C1 segment of cervical spinal cord (tissue), 14 donors: ENCODE measurements around the gene CIRBP.
A peak's percentile ranks its signal among the peaks of the same experiment; 100 is the strongest.

Experiments
- DNase-seq, 14 donors: peaks; one replicate each; lab custom pipeline; 2025; lab: John Stamatoyannopoulos, UW

The CIRBP gene

DNA sequence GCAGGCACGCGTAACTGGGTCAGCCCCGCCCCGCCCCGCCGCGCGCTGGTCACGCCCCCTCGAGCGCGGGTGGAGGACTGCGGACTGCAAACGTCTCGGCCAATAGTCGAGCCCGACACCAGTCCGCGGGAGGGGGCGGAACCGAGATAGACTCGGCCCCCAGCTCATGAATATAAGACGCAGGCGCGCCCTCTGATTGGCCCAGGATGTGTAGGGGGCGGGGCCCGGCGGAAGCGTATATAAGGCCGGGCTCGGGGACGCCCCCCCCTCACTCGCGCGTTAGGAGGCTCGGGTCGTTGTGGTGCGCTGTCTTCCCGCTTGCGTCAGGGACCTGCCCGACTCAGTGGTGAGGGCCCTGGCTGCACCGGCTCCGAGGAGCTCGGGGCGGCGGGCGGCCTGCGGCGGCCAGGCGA is at the start of gene CIRBP:
Gene CIRBP, plus strand, starts transcription at position 268 of the 413 bp plus-strand sequence. CDS start 1,602 bp downstream, outside the sequence.
- peak; percentile 85 to 99 (median 96) for DNase-seq

DNA sequence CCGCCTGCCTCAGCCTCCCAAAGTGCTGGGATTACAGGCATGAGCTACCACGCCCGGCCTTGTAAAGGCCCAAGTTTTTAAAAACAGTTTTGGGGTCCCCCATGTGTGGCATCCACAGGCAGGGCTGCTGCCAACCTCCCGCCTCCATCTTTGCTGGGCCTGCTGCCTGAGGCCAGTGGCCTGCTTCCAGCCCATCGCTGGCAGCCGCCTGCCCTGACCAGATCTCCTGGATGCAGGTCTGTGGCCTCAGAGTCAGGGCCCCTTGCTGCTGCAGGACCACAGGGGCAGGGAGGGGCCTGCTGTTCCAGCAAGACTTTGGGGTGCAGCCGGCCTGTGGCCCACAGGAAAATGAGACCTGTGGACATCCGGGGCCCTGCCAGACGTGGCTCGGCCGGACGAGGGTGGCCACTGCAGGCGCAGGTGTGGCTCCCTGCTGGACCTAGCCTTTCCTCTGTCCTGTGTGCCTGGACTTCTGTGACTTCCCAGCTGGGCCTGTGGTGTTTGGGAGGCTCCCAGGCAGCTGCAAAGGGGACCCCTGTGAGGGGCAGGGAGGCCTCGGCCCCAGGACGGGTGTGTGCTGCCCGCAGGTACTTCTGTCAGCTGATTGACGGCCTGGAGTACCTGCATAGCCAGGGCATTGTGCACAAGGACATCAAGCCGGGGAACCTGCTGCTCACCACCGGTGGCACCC is 49.2 kb upstream of the CIRBP start:
- peak in 1 of 14 donors; percentile 34 for DNase-seq

DNA sequence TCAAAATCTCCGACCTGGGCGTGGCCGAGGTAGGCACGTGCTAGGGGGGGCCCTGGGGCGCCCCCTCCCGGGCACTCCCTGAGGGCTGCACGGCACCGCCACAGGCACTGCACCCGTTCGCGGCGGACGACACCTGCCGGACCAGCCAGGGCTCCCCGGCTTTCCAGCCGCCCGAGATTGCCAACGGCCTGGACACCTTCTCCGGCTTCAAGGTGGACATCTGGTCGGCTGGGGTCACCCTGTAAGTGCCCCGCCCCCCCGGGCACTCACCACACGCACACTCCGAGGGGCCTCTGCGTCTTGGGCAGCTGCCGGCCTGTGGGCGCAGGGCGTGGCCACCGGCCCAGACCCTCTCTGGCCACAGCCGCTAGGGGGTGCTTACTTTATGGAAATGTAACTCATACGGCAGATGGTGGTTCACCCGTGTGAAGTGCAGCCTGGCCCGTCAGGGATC is 48.6 kb upstream of the CIRBP start:
- DNase-seq: no peak

DNA sequence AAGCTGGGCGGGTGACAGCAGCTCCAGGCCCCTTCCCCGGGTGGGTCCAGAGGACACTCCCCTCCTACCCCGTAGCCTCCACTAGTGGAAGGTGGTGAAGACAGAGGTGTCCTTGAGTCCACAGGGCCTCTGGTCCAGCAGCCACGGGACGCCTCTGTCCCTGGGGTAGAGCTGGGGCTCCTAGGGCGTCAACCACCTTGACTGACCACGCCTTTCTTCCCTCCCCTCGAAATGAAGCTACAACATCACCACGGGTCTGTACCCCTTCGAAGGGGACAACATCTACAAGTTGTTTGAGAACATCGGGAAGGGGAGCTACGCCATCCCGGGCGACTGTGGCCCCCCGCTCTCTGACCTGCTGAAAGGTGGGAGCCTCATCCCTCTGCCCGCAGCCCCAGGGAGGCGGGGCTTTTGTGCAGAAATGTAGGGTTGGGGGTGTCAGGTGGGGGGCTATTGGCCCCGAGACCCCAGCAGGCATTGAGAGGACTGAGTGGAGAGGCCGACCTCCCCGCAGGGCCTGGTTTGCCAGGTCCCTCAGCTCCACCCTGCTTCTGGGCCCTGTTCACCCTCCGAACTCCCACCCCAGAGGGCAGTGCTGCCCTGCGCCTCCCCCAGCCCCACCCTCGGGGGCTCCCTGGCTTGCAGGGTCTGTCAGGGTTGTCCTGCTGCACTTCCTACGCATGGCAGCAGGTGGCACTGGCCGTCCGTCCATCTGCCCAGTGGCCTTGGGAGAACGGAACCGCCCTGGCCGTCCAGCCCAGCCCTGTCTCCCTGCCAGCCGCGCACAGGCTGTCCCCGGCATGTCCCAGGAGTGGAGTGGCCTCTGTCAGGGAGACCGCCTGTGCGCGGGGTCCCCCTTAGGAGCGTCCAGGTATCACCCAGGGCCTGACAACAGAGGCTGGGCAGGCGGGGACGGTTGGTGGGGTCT is 47.9 kb upstream of the CIRBP start:
- DNase-seq: peak in 10 of 14 donors; percentile 12 to 77 (median 44)

DNA sequence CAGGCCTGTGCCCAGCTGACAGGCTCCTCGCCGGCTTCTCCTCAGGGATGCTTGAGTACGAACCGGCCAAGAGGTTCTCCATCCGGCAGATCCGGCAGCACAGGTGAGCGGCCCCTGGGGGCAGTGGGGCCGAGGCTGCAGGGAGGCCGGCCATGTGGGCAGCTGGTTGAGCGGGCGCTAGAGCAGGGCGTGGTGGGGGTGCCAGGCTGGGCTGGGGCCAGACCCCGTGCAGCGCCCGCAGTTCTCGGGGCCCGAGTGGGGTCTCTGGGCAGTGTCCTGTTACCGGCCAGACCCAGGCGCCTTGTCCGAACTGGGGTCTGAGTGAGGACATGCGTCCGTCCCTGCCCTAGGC is 47.3 kb upstream of the CIRBP start:
- no peak for DNase-seq

DNA sequence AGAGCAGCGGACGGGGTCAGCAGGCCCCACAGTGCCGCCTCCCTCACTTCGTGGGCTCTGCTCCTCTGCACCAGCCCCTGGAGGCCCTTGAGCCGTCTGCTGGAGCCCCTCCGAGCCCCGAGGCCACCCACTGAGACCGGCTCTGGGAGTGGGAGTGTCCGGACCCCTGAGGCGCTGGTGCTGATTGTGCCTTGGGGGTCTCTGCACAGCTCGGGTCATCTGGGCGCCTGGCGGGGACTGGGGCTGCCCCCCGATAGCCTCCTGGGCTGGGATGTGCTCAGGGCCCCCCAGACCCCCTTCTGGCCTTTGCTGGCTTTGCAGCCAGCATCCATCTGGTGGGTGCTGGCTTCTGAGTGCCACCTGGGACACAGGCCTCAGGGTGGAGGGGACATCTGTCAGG is 46.7 kb upstream of the CIRBP start:
- DNase-seq: no peak

DNA sequence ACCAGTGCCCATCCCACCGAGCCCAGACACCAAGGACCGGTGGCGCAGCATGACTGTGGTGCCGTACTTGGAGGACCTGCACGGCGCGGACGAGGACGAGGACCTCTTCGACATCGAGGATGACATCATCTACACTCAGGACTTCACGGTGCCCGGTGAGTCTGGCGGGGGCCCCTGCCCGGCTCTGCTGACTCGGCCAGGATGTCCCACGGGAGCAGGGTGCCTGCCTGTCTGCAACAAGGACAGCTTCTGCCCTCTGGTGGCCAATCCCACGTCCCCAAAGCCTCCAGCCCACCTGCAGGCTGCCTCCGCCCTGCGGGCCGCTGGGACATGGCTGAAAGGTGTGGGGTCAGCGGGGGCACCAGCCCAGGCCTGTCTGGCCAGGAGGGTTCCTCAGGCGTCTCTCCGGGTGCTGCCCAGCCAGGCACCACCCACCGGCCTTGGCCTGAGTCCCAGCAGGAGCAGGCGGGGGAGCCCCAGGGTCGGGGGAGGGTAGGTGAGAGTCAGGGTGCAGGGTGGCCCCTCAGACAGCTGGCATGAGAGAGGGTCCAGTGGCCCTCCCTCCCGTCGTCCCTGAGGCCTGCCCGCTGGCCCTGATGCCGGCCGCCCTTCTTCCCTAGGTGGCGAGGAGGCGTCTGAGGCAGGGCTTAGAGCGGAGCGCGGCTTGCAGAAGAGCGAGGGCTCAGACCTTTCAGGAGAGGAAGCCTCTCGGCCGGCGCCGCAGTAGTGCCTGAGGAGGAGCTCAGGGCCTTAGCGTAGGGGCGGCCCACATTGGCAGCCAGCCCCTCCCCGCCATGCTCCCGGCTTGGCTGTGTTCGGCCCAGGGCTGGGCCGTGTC is 45.9 kb upstream of the CIRBP start:
- peak in 1 of 14 donors; percentile 30 for DNase-seq

DNA sequence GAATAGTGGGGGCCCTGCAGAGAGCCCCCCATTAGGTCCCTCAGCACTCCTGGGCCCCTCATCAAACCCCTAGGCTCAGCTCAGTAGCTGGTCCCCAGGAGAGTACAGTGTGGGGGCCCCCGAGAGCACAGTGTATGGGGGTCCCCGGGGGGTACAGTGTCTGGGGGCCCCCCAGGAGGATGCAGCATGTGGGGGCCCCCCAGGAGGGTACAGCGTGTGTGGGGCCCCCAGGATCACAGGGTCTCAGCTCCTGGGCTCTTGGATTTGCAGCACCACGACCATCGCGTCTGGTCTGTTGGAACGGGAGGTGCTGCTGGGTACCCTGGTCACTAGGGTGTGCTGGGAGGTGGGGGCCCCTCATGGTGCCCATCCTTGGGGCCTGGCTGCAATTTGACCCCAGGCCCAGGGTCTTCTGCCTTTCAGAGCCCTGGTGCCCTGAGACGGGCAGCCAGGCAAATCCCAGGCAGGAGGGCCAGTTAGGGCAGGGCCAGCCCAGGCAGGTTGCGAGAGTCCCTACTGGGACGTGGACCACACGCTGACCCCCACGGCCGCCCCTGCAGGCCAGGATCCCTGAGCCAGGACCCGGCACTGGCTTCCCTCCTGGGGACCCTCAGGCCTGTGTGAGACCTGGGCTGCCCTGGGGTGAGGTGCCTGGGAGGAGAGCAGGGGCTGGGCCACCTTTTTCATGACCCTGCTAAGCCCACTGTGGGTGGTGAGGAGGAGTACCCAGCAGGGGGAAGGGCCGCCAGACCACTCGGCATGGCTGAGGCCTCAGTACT is 44.9 kb upstream of the CIRBP start:
- DNase-seq: no peak

DNA sequence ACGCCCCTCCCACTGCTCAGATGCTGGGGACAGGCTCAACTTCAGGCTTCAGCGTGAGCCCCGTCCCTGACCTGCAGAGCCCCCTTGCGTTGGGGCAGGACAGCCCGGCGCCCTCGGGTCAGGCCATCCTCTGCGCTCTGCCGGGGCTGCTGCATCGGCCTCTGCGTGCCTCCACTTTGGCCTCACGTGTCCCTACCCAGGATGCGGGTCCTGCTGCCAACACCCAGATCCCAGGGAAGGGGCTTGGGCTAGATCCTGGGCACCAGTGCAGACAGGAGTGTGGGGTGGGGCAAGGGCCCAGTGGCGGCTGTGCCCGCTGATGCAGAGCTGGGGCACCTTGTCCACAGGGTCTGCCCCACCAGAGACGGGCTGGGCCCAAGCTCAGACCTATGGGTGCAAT is 44.3 kb upstream of the CIRBP start:
- no peak for DNase-seq

DNA sequence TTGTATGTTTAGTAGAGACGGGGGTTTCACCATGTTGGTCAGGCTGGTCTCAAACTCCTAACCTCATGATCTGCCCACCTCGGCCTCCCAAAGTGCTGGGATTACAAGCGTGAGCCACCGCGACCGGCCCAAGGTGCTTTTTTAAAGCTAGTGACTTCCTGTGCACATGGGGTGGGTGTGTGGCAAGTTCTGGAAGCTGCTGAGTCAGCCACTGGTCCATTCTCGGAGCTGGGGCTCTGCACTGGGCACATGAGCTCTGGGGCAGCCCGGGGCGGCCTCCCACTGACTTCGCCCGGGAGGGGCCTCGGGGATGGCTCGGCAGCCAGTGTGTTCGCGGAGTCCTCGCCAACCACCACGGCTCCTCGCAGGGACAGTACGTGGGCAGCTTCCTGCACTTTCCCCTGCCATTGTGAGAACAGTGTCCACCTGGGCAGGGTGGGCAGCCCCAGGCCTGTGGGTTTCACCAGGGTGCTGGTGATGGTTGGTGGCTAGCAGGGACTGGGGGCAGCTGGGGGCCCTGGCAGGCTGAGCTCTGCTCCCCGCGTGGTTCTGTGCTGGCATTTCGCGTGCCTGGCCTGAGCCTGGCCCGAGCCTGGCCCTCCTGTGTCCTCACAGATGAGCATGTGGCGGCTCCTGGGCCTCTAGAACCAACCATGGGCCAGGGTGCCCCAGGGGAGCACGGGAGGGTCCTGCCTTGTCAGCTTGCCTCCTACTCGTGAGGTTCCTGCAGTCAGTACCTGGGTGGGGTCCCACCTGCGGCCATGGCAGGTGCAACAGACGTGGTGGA is 43.5 kb upstream of the CIRBP start:
- peak in 2 of 14 donors; percentile 6 to 47 for DNase-seq

DNA sequence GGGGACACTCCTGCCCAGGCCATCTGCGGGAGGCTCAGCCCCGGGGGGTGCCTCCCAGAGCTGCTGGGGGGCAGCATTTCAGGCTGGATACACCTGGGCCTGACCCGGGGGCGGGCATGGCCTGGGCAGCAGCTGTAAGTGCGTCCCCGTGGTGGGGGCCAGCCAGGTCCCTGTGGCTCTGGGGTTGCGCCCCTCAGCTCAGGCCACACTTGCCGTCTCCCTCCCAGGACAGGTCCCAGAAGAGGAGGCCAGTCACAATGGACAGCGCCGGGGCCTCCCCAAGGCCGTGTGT is 43.0 kb upstream of the CIRBP start:
- DNase-seq: no peak

DNA sequence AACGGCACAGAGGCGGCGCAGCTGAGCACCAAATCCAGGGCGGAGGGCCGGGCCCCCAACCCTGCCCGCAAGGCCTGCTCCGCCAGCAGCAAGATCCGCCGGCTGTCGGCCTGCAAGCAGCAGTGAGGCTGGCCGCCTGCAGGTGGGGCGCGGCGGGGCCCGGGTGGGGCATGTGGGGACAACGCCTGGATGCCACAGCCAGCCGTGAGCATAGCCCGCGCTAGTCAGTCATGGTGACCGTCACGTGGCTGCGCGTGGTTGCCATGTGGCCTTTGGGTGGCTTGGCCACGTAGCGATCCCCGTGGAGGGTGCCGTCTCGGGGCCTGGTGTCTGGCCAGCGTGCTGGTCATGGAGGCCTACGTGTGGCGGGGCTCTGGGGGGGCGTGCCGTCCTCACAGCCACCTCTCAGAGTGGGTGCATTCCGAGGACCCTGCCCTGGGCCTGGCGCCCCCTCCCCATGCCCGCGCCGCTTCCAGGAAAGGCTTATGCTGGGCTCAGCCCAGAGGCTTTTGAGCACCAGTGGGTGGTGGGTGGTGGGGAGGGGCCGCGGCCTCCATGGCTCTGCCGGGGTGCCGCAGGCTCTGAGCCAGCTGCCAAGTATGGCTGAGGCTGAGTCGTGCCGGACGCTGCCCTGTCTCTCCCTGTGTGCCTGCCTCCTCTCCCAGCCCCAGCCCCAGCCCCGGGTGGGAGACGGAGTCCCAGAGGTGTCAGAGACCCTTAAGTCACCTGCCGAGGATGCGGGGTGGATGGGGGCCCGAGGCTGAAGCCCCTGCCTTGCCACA is 42.4 kb upstream of the CIRBP start:
- no peak for DNase-seq

DNA sequence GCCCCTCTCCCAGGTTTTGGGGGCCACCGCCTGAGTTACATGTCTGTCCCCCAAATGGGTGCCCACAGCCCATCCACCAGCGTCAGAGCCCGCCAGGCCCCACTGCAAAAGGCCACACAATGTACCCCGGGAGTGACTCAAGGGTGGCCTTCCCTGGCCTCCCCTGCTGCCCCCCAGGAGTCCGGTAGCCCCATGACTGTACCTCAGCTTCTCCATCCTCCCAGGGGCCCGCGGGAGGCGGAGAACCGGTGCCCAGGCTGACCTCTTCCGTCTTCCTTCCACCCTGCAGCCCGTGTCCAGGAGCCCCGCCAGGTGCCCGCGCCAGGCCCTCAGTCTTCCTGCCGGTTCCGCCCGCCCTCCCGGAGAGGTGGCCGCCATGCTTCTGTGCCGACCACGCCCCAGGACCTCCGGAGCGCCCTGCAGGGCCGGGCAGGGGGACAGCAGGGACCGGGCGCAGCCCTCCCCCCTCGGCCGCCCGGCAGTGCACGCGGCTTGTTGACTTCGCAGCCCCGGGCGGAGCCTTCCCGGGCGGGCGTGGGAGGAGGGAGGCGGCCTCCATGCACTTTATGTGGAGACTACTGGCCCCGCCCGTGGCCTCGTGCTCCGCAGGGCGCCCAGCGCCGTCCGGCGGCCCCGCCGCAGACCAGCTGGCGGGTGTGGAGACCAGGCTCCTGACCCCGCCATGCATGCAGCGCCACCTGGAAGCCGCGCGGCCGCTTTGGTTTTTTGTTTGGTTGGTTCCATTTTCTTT is 41.7 kb upstream of the CIRBP start:
- DNase-seq: no peak

DNA sequence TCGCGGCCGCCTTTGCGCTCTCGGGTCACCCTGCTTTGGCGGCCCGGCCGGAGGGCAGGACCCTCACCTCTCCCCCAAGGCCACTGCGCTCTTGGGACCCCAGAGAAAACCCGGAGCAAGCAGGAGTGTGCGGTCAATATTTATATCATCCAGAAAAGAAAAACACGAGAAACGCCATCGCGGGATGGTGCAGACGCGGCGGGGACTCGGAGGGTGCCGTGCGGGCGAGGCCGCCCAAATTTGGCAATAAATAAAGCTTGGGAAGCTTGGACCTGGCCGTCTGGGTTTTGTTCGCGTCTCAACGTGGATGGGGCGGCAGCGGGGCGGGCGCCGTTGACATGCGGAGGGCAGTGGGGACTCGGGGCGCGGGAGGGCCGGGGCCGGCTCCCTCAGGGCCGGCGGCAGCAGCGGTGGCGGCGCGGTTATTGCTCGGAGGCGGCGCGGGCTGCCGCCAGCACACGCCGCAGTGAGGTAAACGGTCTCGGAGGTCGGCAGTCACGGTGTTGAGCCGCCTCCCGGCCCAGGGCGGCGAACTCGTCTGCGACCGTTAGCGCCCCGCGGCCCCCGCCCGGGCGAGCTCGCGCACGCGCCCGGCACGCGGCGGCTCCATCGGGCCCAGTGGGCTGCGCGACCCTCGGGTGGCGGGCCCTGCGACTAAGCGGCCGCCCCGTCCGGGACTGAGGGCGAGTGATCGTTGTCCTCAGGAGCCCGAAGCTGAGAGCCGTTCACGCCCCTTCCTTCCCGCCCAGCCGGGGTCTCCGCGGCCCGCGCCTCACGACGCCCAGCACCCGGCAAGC is 40.8 kb upstream of the CIRBP start:
- no peak for DNase-seq

DNA sequence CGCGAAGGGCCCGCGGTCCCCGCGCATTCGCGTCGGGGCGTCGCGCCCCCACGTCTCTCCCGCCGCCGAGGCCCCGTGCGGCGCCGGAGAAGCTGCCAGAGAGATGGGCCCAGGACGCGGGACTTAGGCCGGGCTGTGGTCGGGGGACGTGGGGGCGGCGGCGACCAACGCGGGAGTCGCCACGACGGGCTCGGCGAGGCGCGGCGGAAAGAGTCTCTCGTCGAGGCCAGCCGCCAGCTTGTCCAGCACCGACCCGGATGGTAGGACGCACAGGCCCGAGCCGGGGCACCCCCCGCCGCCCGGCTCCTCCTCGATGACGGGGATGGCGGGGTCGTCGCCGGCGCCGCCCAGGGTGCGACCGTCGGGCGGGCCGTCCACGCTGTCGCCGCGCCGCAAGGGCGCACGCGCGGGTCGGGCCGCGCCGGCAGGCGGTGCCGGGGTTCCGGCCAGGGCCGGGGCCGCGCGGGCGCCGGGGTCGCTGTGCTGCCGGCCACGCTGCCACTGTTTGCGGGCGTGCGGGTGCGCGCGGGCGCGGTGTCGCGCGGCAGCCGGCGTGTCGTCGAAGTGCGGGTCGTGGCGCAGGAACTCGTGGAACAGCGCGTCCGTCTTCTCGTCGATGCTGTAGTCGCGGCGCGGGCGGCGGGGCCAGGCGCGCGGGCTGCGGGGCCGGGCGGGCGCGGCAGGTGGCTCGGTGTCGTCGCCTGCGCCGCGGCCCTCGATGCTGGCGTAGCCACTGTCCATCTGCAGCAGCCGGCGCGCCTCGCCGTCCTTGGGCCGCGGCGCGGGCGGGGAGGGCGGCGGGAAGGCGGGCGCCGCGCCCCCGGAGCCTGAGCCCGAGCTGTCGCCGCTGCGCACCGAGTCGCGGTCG is 39.8 kb upstream of the CIRBP start:
- DNase-seq: no peak

DNA sequence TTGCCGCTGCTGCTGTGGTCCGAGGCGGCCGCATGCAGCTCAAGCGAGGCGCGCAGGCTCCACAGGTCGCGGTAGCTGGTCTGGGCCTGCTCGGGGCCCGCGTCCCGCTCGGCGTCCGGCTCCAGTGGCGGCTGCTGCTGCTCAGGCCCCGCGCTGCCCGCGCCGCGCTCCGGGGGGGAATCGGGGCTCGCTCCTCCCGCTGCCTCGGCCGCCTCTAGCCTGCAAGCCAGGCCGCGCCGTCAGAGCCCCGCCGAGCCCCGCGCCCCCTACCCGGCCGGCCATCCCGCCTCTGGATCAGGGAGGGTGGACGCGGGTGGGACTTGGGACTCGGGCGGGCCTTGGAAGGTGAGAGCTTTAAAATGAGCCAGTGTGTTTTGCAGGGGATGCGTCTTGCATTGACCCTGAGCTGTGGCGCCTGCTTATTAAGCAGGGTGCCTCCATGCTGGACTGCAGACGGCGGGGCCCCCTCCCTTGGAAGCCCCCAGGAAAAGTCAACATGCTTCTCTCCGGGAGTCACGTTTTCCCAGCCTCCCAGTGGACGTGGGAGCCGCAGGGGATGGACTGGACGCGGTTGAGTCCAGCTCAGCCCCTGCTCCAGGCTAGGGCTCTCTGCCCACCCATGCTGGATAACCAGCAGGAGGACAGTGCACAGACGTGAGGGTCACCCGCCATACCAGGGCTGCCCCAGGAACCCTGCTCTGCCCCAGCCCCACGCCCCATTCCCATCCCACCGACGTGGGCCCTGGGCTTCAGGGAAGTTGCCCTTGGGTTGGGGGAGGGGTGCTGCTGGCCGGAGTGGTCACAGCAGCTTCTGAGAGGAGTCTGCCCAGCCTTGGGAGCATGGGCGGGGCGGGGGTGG is 39.0 kb upstream of the CIRBP start:
- no peak for DNase-seq
